ENCODE measurements around the gene MIDN.
"Not testable (repeated sequence)": the region's sequence is repeated elsewhere in the genome, so short reads cannot be mapped to it uniquely, and the experiment has no call there.

MIDN gene

DNA sequence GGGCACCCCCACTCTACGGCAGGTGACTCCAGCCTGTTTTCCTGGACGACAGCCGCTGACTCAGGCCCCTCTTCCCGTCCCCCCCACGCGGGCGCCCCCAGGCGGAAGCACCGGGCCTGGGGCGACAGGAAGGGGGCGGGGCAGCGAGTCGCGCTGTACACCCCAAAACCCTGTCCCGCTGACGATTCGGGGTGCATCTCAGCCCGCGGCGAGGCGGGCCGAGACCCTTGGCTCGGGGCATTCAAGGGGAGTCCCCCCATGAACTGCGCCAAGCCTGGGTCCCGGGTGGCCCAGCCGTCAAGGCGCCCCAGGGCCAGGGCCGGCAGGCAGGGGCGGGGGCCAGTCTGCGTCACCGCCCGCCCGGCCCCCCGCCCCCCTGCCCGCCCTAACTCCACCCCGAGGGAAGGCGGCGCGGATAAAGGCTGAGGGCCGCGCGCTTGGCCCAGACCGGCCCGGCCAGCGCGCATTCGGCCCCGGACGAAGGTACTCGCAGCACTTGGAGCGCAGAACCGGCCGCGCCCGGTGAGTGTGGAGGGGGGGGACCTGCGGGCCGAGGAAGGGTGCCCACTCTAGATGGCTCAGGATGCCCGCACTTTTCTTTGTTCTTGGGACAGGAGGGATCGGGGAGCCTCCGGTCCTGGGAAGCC is at the start of gene MIDN:
Gene MIDN (plus strand): TSS at position 445 of the 647 bp plus-strand sequence. CDS start 1,714 bp downstream, outside the sequence.
- DNase-seq: peak; percentile 59

DNA sequence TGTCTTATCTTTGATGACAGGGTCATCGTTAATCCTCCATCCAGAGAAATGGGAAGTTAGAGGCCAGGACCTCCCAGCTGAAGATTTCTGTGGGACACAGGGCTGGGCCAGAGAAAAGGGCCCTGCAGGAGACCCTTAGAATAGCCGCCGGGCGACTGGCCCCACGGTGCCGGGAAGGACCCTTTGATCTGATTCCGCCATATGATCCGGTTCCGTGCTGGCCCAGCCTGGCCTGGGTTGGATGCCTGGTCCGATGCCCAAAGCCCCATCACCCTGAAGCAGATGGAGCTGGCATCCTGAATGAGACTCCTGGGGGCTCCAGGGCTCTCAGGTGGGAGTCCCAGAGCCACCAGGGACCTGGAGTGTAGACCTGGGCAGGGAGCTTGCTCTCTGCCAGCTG is 48.9 kb upstream of the MIDN start:
- no peak for DNase-seq

DNA sequence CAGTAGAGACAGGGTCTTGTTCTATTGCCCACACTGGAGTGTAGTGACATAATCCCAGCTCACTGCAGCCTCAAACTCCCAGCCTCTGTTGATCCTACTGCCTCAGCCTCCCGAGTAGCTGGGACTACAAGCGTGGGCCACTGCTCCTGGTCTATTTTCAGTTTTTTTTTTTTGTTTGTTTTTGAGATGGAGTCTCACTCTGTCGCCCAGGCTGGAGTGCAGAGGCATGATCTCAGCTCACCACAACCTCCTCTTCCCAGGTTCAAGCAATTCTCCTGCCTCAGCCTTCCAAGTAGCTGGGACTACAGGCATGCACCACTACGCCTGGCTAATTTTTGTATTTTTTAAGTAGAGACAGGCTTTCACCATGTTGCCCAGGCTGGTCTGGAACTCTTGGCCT is 47.8 kb upstream of the MIDN start:
- not testable (repeated sequence) for DNase-seq

DNA sequence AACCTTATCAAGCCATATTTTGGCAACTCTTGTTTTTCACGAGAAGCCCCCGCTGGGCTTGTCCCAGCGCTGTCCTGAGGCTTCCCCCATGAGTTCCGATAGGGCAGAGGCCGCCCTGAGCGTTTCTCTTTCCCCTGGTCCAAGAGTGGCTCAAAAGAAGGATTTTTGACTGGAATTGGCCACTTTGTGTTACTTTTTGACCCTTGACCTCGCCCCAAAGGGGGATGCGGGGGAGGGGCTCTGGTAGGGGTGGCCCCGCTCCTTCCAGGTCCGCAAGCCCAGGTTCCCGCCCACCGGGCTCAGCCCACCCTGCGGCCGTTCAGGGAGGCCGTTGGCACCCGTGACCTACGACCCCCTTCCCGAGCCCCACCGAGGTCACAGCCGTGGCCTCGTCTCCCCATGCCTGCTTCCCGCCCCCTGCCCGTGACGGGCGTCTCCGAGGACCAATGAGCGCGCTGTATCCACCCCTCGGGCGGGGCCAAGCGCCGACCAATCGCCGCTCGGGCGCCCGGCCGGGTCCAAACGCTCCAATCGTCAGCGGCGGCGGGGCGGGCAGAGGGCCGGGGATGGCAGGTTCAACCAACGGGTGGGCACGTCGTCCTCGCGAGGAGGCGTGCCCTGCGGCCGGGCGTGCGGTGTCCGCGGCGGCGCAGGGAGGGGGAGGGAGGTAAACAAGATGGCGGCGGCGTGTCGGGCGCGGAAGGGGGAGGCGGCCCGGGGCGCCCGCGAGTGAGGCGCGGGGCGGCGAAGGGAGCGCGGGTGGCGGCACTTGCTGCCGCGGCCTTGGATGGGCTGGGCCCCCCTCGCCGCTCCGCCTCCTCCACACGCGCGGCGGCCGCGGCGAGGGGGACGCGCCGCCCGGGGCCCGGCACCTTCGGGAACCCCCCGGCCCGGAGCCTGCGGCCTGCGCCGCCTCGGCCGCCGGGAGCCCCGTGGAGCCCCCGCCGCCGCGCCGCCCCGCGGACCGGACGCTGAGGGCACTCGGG is 43.0 kb upstream of the MIDN start, which contains the start of gene STK11:
Gene STK11 (plus strand): TSS at position 665 of the 986 bp plus-strand sequence. CDS start 1,136 bp downstream, outside the sequence.
- peak; percentile 98 for DNase-seq

DNA sequence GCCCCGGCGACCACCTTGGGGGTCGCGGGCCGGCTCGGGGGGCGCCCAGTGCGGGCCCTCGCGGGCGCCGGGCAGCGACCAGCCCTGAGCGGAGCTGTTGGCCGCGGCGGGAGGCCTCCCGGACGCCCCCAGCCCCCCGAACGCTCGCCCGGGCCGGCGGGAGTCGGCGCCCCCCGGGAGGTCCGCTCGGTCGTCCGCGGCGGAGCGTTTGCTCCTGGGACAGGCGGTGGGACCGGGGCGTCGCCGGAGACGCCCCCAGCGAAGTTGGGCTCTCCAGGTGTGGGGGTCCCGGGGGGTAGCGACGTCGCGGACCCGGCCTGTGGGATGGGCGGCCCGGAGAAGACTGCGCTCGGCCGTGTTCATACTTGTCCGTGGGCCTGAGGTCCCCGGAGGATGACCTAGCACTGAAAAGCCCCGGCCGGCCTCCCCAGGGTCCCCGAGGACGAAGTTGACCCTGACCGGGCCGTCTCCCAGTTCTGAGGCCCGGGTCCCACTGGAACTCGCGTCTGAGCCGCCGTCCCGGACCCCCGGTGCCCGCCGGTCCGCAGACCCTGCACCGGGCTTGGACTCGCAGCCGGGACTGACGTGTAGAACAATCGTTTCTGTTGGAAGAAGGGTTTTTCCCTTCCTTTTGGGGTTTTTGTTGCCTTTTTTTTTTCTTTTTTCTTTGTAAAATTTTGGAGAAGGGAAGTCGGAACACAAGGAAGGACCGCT is 42.1 kb upstream of the MIDN start:
- no peak for DNase-seq

DNA sequence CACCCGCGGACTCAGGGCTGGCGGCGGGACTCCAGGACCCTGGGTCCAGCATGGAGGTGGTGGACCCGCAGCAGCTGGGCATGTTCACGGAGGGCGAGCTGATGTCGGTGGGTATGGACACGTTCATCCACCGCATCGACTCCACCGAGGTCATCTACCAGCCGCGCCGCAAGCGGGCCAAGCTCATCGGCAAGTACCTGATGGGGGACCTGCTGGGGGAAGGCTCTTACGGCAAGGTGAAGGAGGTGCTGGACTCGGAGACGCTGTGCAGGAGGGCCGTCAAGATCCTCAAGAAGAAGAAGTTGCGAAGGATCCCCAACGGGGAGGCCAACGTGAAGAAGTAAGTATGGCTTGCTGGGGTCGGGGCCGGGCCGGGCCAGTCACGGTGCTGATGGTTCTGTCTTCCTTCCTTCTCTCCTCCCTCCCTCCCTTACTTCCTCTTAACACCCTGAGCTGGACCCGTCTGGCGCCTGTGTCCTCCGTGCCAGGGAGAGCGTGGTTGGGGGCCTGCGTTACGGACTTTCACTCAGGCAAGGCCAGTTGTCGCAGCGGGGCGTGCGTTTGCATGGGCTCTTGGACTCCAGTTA is 41.4 kb upstream of the MIDN start:
- peak; percentile 21 for DNase-seq

DNA sequence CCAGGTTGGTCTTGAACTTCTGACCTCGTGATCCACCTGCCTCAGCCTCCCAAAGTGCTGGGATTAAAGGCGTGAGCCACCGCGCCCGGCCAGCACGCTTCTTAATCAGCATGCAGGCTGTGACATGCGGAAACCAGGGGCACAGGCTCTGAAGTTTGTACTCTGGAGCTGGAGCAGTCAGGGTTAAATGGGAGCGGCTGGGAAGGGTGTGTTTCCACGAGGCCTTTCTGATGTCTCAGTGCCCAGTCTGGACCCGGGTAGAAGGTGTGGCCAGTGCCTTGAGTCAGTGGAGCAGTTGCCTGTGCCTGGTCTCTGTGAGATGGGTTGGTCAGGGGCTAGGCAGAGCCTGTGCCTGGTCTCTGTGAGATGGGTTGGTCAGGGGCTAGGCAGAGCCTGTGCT is 39.6 kb upstream of the MIDN start:
- not testable (repeated sequence) for DNase-seq

DNA sequence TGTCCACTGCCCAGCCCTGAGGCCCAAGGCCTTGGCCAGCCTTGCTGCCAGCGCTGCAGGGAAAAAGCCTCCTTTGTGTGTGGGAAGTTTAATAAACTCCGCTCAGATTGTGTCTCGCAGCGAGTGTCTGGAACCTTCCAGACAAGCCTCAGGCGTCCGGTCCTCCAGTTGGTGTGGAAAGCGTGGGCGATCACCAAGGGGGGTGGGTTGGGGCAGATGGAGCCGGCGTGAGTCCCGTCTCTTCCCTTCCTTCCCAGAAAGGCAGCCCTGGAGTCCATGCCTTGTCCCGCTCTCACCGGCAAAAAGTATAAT is 38.2 kb upstream of the MIDN start:
- no peak for DNase-seq

DNA sequence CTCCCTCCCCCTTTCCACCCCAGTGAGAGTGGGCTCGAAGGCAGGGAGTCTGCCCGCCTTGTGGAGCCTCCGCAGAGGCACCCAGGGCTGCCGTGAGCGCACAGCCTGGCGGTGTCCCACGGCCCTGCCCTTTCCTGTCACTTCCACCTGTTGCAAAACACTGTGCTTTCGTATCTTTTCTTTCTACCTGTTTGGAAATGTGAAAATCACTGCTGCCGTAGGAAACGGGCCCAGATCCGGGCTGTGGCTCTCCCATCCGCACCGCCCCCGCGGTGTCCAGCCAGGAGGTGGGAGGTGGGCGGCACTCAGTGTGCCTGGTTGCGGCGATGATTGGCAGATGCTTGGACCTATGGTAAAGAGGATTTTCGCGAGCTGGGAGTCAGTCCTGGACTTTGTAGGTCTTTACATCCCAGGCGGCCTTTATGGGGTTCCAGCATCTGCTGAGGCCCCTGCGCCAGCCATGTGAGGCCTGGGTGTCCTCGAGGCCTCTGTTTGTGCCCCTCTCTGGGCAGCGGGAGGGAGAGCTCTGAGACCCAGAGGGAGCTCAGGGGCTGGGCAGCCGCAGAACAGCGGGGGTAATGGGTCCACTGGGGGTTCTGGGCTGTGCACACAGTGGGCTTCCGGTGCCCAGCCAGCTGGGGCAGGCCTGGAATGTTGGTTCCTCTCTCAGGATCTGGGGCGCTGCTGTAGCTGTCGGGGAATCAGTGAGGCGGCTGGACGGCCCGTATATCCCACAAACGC is 36.7 kb upstream of the MIDN start:
- DNase-seq: no peak

DNA sequence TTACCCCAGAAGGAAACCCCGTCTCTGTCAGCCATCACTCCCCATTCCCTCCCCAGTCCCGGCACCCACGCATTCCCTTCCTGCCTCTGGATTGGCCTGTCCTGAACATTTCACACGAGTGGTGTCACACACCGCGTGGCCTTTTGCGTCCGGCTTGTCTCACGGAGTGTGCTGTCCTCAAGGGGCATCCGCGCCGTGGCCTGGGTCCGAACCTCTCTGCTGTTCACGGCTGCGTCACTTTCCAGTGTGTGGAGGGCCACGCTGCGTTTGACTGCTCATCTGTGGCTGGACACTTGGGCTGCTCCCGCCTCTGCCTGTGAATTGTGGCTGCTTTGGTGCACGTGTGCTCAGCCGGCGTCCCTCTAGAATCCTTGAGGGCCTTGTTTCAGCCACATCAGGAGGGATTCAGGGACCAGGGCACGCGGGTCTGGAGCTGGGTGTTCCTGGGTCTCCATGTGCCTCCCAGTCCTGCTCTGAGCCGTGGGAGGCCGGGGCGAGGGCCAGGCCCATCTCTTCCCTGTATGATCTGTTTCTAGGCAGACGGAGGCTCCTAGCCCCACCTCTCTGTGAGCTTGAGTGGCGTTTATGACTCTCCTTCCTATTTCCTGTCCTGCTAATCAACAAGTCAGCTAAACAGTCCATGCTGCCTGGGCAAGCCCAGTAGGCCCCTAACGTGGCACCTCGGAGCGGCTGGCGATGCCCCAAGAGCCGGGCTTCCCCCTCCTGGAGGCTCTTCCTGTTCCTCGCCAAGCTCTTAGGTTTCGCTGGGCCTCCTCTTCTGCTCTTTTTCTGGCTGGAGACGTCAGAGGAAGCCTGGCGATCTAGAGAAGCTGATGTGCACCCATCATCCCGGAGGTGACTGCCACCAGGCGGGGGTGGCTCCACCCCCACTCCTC is 34.7 kb upstream of the MIDN start:
- DNase-seq: peak; percentile 82

DNA sequence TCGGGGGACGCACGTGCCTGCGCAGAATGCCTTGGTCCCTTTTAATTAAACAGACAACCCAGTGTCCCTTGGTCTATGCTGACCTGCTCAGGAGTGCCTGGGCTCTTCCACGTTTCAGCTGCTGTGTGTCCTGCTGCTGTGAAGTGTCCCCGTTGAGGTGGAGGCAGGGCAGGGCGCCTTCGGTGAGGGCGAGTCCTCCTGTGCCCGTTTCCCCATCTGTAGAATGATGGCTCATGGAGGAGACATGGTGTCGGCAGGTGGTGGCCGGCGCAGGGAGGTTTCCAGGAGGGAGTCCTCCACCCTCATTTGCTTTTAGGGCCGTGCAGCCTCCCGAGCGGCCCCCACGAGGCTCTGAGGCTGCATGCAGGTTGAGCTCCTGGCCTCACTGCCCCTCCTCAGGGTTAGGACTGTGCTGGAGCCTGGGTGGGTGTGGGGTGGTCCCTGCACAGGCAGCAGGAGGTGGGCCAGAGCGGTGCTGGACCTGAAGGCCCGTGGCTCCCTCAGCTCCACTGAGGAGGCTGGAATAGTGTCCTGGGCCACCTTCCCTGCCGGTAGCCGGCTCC is 34.0 kb upstream of the MIDN start:
- DNase-seq: no peak

DNA sequence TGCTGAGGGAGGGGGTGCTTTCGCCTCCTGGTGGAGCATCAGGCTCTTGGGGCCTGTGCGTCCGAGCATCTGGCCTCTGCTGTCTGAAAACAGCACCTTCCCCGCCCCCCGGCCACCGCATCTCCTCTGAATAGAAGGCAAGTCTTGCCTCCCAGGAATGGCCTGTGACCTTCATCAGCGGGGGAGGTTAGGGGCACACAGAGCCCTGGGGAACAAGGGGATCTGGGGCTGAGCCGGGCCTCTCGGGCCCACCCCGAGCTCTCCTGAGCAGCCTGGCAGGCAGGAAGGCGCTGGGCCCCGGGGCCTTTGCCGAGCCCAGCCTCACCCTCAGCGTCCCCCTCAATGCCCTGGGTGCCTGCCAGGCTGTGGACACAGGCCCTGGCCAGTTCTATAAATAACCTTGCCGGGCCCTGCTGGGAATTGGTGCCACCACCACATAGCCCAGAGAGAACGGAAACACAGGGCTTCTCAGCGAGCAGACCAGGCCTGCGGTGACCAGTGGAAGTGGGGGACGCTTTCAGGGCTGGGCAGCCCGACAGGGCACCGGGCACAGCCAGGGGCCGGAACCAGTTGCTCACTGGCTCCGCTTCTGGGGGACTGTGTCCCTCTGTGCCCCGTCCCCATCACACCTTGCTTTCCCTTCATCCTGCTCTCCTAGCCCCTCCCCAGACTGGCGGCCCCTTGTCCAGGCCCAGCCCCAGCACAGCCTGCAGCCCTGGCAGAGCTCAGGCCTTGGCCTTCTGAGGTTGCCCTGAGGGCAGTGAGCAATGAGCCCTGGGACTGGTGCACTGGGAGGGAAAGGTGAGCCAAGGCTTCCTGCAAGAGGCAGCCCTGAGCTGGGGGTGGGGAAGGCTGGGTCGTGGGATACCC is 33.3 kb upstream of the MIDN start:
- DNase-seq: no peak

DNA sequence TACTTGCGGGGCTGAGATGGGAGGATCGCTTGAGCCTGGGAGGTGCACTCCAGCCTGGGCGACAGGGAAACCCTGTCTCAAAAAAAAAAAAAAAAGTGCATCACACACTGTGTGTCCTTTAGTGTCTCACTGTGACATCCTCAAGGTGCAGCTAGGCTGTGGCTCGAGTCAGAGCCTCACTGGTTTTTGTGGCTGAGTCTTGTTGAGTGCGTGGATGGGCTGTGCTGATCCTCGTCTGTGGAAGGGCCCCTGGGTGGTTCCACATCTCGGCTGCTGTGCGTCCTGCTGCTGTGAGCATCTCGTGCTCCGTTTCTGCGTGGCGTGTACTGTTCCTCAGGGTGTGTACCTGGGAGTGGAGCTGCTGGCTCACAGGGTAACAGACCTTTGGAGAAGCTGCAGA is 31.6 kb upstream of the MIDN start:
- DNase-seq: no peak

DNA sequence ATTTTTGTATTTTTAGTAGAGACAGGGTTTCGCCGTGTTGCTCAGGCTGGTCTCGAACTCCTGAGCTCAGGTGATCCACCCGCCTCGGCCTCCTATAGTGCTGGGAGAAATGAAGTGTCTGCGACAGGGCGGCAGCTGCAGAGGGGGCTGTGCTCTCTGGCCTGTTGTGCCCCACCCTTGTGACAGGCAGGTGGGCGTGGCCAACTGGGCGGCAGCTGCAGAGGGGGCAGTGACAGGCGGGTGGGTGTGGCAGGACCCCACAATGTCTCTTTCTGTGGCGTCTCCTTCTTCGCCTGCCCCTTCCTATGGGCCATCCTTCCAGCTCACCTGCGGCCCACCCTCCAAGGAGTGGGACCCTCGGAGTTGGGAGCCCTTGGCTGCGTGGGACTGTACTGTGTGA is 31.0 kb upstream of the MIDN start:
- DNase-seq: no peak

DNA sequence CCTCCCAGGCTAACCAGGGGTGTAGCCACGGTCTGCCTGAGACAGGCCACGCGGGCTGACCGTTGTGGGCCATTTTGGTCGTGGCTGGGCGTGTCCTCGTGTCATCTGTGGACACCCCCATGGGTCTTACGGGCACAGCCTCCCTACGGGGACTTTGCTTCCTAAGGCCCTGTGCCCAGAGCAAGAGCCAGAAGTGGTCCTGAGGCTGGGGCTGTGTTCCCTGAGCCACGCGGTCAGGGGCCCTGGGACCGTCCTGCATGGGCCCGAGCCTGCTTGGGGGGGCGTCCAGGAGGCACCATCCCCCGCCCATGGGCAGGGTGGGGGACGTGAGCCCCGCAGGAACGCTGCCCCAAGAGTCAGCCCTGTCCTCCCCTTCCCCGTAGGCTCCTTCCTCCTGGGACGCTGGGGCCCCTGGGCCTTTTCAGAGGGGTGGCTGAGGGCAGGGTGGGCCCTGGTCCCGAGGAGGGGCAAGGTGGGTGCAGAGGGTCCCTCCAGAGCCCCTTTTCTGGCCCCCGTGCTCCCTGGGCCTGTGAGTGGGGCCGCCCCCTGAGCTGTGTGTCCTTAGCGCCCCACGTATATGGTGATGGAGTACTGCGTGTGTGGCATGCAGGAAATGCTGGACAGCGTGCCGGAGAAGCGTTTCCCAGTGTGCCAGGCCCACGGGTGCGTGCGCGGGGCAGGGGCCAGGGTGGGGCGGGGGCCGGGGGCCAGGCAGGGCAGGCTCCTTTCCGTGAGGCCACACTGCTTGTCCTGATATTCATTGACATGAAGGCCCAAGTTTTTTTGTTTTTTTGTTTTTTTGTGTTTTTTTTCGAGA is 29.4 kb upstream of the MIDN start:
- DNase-seq: no peak

DNA sequence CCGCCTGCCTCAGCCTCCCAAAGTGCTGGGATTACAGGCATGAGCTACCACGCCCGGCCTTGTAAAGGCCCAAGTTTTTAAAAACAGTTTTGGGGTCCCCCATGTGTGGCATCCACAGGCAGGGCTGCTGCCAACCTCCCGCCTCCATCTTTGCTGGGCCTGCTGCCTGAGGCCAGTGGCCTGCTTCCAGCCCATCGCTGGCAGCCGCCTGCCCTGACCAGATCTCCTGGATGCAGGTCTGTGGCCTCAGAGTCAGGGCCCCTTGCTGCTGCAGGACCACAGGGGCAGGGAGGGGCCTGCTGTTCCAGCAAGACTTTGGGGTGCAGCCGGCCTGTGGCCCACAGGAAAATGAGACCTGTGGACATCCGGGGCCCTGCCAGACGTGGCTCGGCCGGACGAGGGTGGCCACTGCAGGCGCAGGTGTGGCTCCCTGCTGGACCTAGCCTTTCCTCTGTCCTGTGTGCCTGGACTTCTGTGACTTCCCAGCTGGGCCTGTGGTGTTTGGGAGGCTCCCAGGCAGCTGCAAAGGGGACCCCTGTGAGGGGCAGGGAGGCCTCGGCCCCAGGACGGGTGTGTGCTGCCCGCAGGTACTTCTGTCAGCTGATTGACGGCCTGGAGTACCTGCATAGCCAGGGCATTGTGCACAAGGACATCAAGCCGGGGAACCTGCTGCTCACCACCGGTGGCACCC is 28.5 kb upstream of the MIDN start:
- no peak for DNase-seq

DNA sequence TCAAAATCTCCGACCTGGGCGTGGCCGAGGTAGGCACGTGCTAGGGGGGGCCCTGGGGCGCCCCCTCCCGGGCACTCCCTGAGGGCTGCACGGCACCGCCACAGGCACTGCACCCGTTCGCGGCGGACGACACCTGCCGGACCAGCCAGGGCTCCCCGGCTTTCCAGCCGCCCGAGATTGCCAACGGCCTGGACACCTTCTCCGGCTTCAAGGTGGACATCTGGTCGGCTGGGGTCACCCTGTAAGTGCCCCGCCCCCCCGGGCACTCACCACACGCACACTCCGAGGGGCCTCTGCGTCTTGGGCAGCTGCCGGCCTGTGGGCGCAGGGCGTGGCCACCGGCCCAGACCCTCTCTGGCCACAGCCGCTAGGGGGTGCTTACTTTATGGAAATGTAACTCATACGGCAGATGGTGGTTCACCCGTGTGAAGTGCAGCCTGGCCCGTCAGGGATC is 27.9 kb upstream of the MIDN start:
- no peak for DNase-seq
